HG03135 (cell line): ENCODE measurements around the gene CKLF.

ENCODE experiments used
- ATAC-seq: cut with Tn5 transposase; IDR thresholded peaks from one replicate; pipeline ENCODE4 v1.9.1; 2021; ENCODE audit warnings: mild to moderate bottlenecking, moderate library complexity; ENCODE audit not compliant: unreplicated experiment

The CKLF gene

GRCh38 chr16:66541388-66542355, 10.7 kb upstream of the CKLF start:
- no peak for ATAC-seq

- no peak for ATAC-seq
Measured at GRCh38 chr16:66542396-66542795, 10.0 kb upstream of the CKLF start.

GRCh38 chr16:66543541-66543940, 8.8 kb upstream of the CKLF start:
- no peak for ATAC-seq

GRCh38 chr16:66544016-66544757, 8.2 kb upstream of the CKLF start:
- no peak for ATAC-seq

- ATAC-seq = no peak
Measured at GRCh38 chr16:66547101-66547989, 5.0 kb upstream of the CKLF start.

- ATAC-seq = no peak
Measured at GRCh38 chr16:66548068-66548467, 4.3 kb upstream of the CKLF start.

- ATAC-seq = no peak
Measured at GRCh38 chr16:66548868-66549267, 3.5 kb upstream of the CKLF start.

- ATAC-seq = no peak
Measured at GRCh38 chr16:66549284-66550131, 2.9 kb upstream of the CKLF start, which contains the start of gene TK2. TSS of gene TK2 (minus strand) at chr16:66550122. CDS start at chr16:66550061, 61 bp downstream.

- ATAC-seq = no peak
Measured at GRCh38 chr16:66551348-66551759, 1.0 kb upstream of the CKLF start.

GRCh38 chr16:66551788-66552285, 539 bp upstream of the CKLF start:
- no peak for ATAC-seq

GRCh38 chr16:66553223-66553622, 847 bp downstream of the CKLF start:
- no peak for ATAC-seq

GRCh38 chr16:66554021-66554420, 1.6 kb downstream of the CKLF start:
- ATAC-seq = no peak

GRCh38 chr16:66554495-66554894, 2.1 kb downstream of the CKLF start:
- ATAC-seq = no peak

GRCh38 chr16:66560107-66560506, 7.7 kb downstream of the CKLF start:
- ATAC-seq = no peak

GRCh38 chr16:66561381-66562080, 9.2 kb downstream of the CKLF start:
- ATAC-seq = no peak

GRCh38 chr16:66562409-66562808, 10.0 kb downstream of the CKLF start:
- ATAC-seq = no peak

GRCh38 chr16:66562986-66563385, 10.6 kb downstream of the CKLF start:
- no peak for ATAC-seq

- no peak for ATAC-seq
Measured at GRCh38 chr16:66563574-66564334, 11.4 kb downstream of the CKLF start.
